Endothelial cell (in vitro differentiated cells): ENCODE data around the gene RPL23. TPM values are rescaled to one million over a fixed set of nuclear protein-coding genes. Genes with fewer than 3 reads are reported as not detected.

Experiments
- DNase-seq: peaks from one replicate; pipeline ENCODE4 v3.0.0; 2021; ENCODE audit warnings: low spot score
- H3K27ac Mint-ChIP-seq: one replicate; pipeline ENCODE4 v1.8.0; 2021; ENCODE audit warnings: mixed read lengths, inconsistent platforms; ENCODE audit not compliant: unreplicated experiment
- H3K27me3 Mint-ChIP-seq: one replicate; pipeline ENCODE4 v1.8.0; 2021; ENCODE audit warnings: mild to moderate bottlenecking, moderate library complexity, mixed read lengths, inconsistent platforms; ENCODE audit not compliant: unreplicated experiment
- H3K36me3 Mint-ChIP-seq: one replicate; pipeline ENCODE4 v1.8.0; 2021; ENCODE audit warnings: mild to moderate bottlenecking, low read depth, mixed read lengths, inconsistent platforms; ENCODE audit not compliant: unreplicated experiment
- H3K4me1 Mint-ChIP-seq: one replicate; pipeline ENCODE4 v1.8.0; 2021; ENCODE audit warnings: mild to moderate bottlenecking, mixed read lengths, inconsistent platforms; ENCODE audit not compliant: unreplicated experiment
- H3K4me3 Mint-ChIP-seq: one replicate; pipeline ENCODE4 v1.8.0; 2021; ENCODE audit warnings: mild to moderate bottlenecking, mixed read lengths, inconsistent platforms; ENCODE audit not compliant: unreplicated experiment
- H3K9me3 Mint-ChIP-seq: one replicate; pipeline ENCODE4 v1.8.0; 2021; ENCODE audit warnings: mixed read lengths, inconsistent platforms; ENCODE audit not compliant: unreplicated experiment
- total RNA-seq: library from RNA; stranded (reverse); fragmentation: NEBNext Ultra II Directional; extraction: Animal tissue kit (Norgen Biotek cat#: 25700); gene quantifications from one replicate; pipeline ENCODE4 v1.2.1, GENCODE V29; 2021; ENCODE audit not compliant: unreplicated experiment
- TF ChIP-seq, protein P1 (sequence below): fragments of 200-600 bp; sonication (generic); IDR thresholded peaks from one replicate; pipeline ENCODE4 v1.5.0; 2021; ENCODE audit warnings: antibody characterized with exemption; ENCODE audit not compliant: unreplicated experiment

RPL23 gene
- total RNA-seq, 1 donor from 2014 or later: 2,464 TPM

DNA sequence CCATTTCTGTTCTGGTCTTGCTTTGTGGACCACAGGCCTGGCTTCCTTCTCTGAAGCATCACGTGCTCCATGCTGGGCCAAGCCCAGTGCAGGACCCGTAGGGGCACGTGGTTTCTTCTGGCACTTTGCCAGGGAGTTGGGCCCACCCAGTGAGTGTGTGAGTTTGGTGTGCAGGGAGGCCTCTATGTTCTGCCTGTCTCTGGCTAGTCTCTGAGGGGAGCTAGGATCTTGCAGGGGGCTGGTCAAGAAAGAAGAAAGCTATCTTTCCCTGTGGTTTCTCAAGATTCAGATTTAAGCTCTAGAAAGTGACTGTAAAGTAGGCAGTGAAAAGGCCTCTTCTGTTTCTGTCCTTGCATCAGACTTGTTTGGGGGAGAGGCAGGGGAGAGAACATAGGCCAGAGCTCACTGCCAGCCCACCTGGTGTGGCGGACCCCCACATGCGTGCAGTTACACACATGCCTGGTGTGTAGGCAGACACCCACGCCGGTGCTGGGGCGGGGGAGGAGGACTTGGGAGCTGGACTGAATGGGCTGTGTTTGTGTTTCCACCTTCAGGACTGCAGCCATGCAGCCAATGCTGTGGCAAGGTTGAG is 28.2 kb upstream of the RPL23 start:
- Mint-ChIP-seq H3K27ac (peak overlapping the region; percentile 89), H3K36me3 (peaks cover 20% of the 10 kb centered on the region), H3K4me3 (peak overlapping the region; percentile 38), H3K9me3 (no peaks in the 10 kb centered on the region), H3K27me3 (peaks cover 3% of the 10 kb centered on the region), H3K4me1 (peaks cover 70% of the 10 kb centered on the region)
- TF ChIP-seq, protein P1, sequence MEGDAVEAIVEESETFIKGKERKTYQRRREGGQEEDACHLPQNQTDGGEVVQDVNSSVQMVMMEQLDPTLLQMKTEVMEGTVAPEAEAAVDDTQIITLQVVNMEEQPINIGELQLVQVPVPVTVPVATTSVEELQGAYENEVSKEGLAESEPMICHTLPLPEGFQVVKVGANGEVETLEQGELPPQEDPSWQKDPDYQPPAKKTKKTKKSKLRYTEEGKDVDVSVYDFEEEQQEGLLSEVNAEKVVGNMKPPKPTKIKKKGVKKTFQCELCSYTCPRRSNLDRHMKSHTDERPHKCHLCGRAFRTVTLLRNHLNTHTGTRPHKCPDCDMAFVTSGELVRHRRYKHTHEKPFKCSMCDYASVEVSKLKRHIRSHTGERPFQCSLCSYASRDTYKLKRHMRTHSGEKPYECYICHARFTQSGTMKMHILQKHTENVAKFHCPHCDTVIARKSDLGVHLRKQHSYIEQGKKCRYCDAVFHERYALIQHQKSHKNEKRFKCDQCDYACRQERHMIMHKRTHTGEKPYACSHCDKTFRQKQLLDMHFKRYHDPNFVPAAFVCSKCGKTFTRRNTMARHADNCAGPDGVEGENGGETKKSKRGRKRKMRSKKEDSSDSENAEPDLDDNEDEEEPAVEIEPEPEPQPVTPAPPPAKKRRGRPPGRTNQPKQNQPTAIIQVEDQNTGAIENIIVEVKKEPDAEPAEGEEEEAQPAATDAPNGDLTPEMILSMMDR: no peak
- DNase-seq: no peak

DNA sequence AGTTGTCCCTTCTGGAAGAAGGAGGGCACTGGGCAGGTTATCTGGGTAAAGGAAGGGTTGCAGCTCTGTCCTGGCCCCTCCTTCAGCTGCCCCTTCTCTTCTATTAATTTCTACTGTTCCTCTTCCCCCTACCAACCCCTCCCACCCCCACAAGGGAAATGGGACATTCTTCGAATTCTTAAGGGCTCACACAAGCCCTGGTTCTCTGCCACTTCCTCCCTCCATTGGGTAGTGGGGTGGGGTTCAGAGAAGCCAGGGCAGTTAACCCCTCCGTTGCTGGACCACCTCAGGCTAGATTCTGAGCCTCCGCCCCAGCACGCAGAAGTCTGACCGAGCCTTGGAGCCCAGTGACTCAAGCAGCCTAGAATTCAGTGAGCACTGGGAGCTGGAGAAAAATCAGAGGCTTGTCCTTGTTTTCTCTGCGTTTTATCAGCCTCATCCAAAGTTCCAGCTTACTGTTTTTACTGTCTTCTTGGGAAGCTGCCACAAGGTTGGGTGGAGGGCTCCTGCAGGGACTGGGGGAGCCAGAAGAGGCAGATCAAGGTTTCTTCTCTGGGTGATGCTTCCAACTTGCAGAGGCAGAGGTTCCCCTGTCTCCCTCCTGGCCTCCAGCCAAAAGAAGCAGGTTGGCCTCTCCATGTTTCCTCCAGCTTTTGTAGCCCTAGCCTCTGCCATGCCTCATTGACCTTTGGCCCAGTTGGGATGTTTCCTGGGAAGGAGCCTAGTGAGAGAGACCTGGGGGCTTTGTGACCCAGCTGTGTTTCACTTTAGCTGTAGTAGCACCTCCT is 26.6 kb upstream of the RPL23 start:
- Mint-ChIP-seq H3K9me3 (no peaks in the 10 kb centered on the region), H3K27me3 (peaks cover 5% of the 10 kb centered on the region), H3K4me1 (peaks cover 61% of the 10 kb centered on the region), H3K4me3 (peak overlapping the region; percentile 29), H3K36me3 (peaks cover 15% of the 10 kb centered on the region), H3K27ac (peak overlapping the region; percentile 96)
- peak; percentile 60 for DNase-seq
- TF ChIP-seq, protein P1: no peak

DNA sequence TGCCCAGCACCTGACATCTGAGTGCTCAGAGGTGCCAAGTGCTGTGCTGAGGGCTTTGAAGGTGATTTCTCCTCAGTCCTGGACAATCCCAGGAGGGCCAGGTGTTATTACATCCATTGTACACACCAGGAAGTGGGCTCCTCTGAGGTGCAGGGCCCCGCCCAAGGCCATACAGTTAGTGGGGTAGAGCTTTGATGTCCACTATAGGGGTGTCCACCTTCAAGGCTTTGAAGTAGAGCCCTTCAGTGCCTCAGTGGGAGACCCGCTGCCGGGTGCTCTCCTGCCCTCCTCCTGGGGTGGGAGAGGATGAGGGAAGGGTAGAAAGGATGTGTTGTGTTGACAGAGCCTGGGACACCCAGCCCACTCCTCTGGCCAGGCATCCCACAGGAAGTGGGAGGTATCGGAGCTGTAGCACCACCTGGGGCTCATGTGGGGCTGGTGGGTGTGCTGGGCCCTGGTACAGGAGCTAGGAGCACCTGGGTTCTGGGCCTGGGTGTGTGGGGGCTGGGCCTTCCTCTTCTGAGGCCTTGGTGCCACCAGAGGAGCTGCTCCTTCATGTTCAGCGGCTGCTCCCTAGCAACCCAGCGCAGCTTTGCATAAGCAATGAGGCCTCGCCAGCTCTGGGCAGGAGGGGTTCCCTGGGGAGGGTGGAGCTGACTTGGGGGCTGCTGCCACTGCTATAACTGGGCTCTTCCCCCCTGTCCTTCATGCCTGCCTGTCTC is 23.8 kb upstream of the RPL23 start:
- Mint-ChIP-seq H3K27ac (no peak overlapping the region), H3K27me3 (peaks cover 12% of the 10 kb centered on the region), H3K9me3 (no peaks in the 10 kb centered on the region)

DNA sequence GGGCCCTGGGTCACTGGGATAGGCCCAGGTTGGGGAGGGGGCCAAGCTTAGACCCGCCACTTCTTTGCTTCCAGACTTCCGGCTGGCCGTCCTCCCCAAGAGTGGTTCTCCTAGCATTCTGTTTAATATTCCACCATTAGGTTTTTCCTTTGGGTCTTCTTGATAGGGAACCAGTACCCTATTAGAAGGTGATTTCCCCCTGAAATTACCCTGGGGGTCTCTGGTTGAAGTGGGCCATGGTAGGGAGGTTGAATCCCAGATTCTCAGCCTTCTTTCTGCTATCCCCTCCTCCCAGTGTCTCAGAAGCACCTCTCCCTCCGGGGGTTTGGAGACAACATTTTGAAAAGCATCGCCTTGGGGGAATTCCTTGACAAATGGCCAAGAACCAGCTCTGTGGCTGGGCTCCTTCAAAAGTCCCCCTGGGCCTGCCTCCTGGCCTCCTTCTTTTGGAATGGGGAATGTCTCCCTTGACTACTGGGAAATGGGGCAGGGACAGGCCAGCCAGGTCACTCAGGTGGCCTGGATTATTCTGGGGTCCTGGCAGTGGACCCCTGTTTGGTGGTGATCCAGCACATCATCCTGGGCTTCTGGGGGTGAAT is 22.1 kb upstream of the RPL23 start:
- no peaks in the 10 kb centered on the region for H3K9me3 Mint-ChIP-seq
- H3K4me1 Mint-ChIP-seq: peaks cover 40% of the 10 kb centered on the region
- no peak for DNase-seq
- TF ChIP-seq, protein P1: no peak
- no peak overlapping the region for H3K4me3 Mint-ChIP-seq
- peaks cover 12% of the 10 kb centered on the region for H3K36me3 Mint-ChIP-seq
- H3K27me3 Mint-ChIP-seq: peaks cover 21% of the 10 kb centered on the region
- no peak overlapping the region for H3K27ac Mint-ChIP-seq

More for the DNA sequence above, 23.8 kb upstream of the RPL23 start:
- Mint-ChIP-seq H3K4me3 (peak overlapping the region; percentile 76), H3K36me3 (peaks cover 12% of the 10 kb centered on the region), H3K4me1 (peaks cover 44% of the 10 kb centered on the region)
- DNase-seq: no peak
- TF ChIP-seq, protein P1: no peak
